Tongue (tissue), 2 donors: ENCODE measurements around the gene POLD2. TPM values are rescaled to one million over a fixed set of nuclear protein-coding genes. Genes with fewer than 3 reads are reported as not detected.

Experiments used
- DNase-seq: peaks from one replicate; pipeline ENCODE4 v3.0.0-alpha.2; 2015
- total RNA-seq: library from RNA; depleted of rRNA; stranded (reverse); fragments of >200 nt; gene quantifications from one replicate; pipeline ENCODE4 v1.2.3, GENCODE V29; 2014

The POLD2 gene
- total RNA-seq, 1 donor from 2014 or later: 62.7 TPM

- DNase-seq: peak; percentile 99
These were observed 40.7 kb downstream of the POLD2 start for GRCh38 chr7:44082541-44083207.

- DNase-seq: no peak
These were observed 42.0 kb downstream of the POLD2 start for GRCh38 chr7:44081266-44081748.

- DNase-seq: peak; percentile 65
These were observed 42.6 kb downstream of the POLD2 start for GRCh38 chr7:44080686-44081265.

- no peak for DNase-seq
These were observed 43.2 kb downstream of the POLD2 start for GRCh38 chr7:44080118-44080517.

- no peak for DNase-seq
These were observed 43.9 kb downstream of the POLD2 start for GRCh38 chr7:44079331-44080021.

GRCh38 chr7:44078521-44078920, 44.8 kb downstream of the POLD2 start:
- DNase-seq: no peak

GRCh38 chr7:44077681-44078091, 45.7 kb downstream of the POLD2 start:
- no peak for DNase-seq

- no peak for DNase-seq
These were observed 46.3 kb downstream of the POLD2 start for GRCh38 chr7:44077061-44077460.

- no peak for DNase-seq
These were observed 47.0 kb downstream of the POLD2 start for GRCh38 chr7:44076101-44076895.

- DNase-seq: no peak
These were observed 47.9 kb downstream of the POLD2 start for GRCh38 chr7:44075296-44076075.

- DNase-seq: no peak
These were observed 49.0 kb downstream of the POLD2 start for GRCh38 chr7:44074349-44074695.

GRCh38 chr7:44073664-44074348, 49.5 kb downstream of the POLD2 start:
- DNase-seq: no peak

- peak; percentile 74 for DNase-seq
These were observed 50.8 kb downstream of the POLD2 start for GRCh38 chr7:44072364-44073231.

- no peak for DNase-seq
These were observed 51.5 kb downstream of the POLD2 start for GRCh38 chr7:44071726-44072363.

- DNase-seq: no peak
These were observed 55.3 kb downstream of the POLD2 start for GRCh38 chr7:44068054-44068453.

GRCh38 chr7:44067064-44067951, 56.0 kb downstream of the POLD2 start:
- DNase-seq: no peak

GRCh38 chr7:44066494-44067063, 56.8 kb downstream of the POLD2 start:
- no peak for DNase-seq

GRCh38 chr7:44066111-44066460, 57.3 kb downstream of the POLD2 start:
- no peak for DNase-seq
